HepG2 (cell line): ENCODE data around the gene F7. TPM values are rescaled to one million over a fixed set of nuclear protein-coding genes. Genes with fewer than 3 reads are reported as not detected.

ENCODE experiments used
- ARNT ChIP-seq: fragments of 450-650 bp; IDR thresholded peaks from 2 replicates; pipeline ENCODE4 v1.6.1; 2017
- KLF16 ChIP-seq, 2 experiments: sonication (generic) in 1 of 2; formaldehyde crosslinking in 1 of 2; IDR thresholded peaks; 2 replicates each; pipeline versions ENCODE4 v1.6.1 to v1.8.0; 2016 to 2023; ENCODE audit warnings: missing genetic modification reagents in 2 of 2, missing compliant biosample characterization in 1 of 2
- PHF8 ChIP-seq: sonication (generic); formaldehyde crosslinking; IDR thresholded peaks from 2 replicates; pipeline ENCODE4 v1.5.0; 2020; ENCODE audit warnings: missing genetic modification reagents
- PLSCR1 ChIP-seq: sonication (generic); formaldehyde crosslinking; IDR thresholded peaks from 2 replicates; pipeline ENCODE4 v1.5.0; 2020; ENCODE audit warnings: missing genetic modification reagents, mild to moderate bottlenecking, borderline replicate concordance
- RAD51 ChIP-seq: fragments of 450-650 bp; IDR thresholded peaks from 2 replicates; pipeline ENCODE4 v1.6.1; 2016; ENCODE audit warnings: borderline replicate concordance
- STAG1 ChIP-seq: sonication (generic); formaldehyde crosslinking; IDR thresholded peaks from 2 replicates; pipeline ENCODE4 v1.4.0; 2020; ENCODE audit warnings: missing genetic modification reagents
- ZFY ChIP-seq: sonication (generic); formaldehyde crosslinking; IDR thresholded peaks from 2 replicates; pipeline ENCODE4 v1.4.0; 2020; ENCODE audit warnings: missing genetic modification reagents
- ZNF143 ChIP-seq: sonication (generic); formaldehyde crosslinking; IDR thresholded peaks from 2 replicates; pipeline ENCODE4 v1.4.0; 2020; ENCODE audit warnings: missing genetic modification reagents
- ZNF883 ChIP-seq: sonication (generic); formaldehyde crosslinking; IDR thresholded peaks from 2 replicates; pipeline ENCODE4 v1.5.1; 2020; ENCODE audit warnings: mild to moderate bottlenecking, missing genetic modification reagents; ENCODE audit errors: not compliant biosample characterization
- ZSCAN20 ChIP-seq: sonication (generic); formaldehyde crosslinking; IDR thresholded peaks from 2 replicates; pipeline ENCODE4 v1.4.0; 2020; ENCODE audit warnings: missing genetic modification reagents, mild to moderate bottlenecking, borderline replicate concordance
- polyA plus RNA-seq, 8 experiments: library from polyadenylated mRNA; depleted of rRNA in 3 of 8; stranded (reverse) in 7 of 8; unstranded in 1 of 8; fragments of >200 nt; fragmentation: Illumina TruSeq in 4 of 8; extraction: Trizol in 4 of 8; gene quantifications; 2 replicates each; pipeline versions ENCODE4 v1.2.1 to v1.2.3, GENCODE V29; 2011 to 2016; ENCODE audit warnings: low read depth in 4 of 8, missing spikeins in 1 of 8, mixed read lengths in 1 of 8; ENCODE audit not compliant: insufficient read depth in 1 of 8
- total RNA-seq, 5 experiments: library from RNA; depleted of rRNA; stranded (reverse); fragments of >200 nt; fragmentation: Illumina TruSeq; extraction: Trizol; gene quantifications; 2 replicates each; pipeline ENCODE4 v1.2.3, GENCODE V29; 2016; ENCODE audit warnings: low read depth in 1 of 5
- TF ChIP-seq, protein P1 (sequence below): sonication (generic); formaldehyde crosslinking; IDR thresholded peaks from 2 replicates; pipeline ENCODE4 v1.4.0; 2020; ENCODE audit warnings: mild to moderate bottlenecking, missing genetic modification reagents
- TF ChIP-seq, protein P2 (sequence below): sonication (generic); formaldehyde crosslinking; IDR thresholded peaks from 2 replicates; pipeline ENCODE4 v1.8.0; 2022; ENCODE audit warnings: mild to moderate bottlenecking, missing genetic modification reagents, borderline replicate concordance
- TF ChIP-seq, protein P3 (sequence below): sonication (generic); formaldehyde crosslinking; IDR thresholded peaks from 2 replicates; pipeline ENCODE4 v1.4.0; 2020; ENCODE audit warnings: mild to moderate bottlenecking, missing genetic modification reagents, borderline replicate concordance

Gene F7
- total and polyA plus RNA-seq, 2 of the 13 experiments (the other 11 are each of a cell fraction or from before 2014, with no cell fraction given), result 12.6 to 26.5 TPM

DNA sequence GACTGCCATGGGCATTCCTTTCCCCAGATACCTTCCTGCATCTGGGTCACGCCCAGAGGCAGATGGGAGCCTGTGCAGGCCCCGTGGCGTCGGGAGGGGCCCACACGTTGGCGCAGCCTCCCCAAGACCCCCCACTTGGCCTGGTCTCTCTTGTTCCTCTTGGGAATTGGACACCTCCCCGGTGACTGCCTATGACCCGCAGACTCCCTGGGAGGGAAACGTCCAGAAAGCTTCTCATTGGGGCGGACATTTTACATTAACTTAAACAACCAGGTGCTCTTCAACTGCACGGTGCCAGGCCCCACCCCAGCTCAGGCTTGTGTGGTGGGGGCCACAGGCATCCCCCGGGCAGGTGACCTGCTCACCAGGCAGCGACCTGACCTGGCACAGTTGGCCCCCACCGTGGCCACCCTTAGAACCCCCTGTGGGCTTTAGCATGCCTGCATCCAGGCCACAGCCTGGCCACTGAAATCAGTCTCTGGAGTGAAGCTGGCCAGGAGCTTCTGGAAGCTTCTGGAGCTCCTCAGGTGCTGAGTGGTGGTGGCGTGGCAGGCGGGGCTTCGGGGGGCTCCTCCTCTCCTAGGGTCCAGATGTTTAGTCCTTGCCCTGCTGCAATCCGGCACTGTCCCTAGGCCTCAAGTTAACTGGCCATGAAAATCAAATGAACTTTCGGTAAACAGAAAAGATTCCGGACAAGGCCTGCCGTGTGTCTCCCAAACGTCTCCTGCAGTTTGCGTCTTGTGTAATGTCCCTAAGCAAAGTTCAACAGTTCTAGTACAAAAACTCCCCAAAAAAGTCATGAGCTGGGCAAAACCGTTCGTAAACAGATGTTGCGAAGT is 44.3 kb downstream of the F7 start (continued):
- TF ChIP-seq KLF16 (CRISPR knock-in tag; IDR thresholded peaks at IDR 0.05), result 0 out of 4 replicates have a peak, but pooled peaks of 1 of the 2 experiments have one; percentile 51
- TF ChIP-seq, protein P1, sequence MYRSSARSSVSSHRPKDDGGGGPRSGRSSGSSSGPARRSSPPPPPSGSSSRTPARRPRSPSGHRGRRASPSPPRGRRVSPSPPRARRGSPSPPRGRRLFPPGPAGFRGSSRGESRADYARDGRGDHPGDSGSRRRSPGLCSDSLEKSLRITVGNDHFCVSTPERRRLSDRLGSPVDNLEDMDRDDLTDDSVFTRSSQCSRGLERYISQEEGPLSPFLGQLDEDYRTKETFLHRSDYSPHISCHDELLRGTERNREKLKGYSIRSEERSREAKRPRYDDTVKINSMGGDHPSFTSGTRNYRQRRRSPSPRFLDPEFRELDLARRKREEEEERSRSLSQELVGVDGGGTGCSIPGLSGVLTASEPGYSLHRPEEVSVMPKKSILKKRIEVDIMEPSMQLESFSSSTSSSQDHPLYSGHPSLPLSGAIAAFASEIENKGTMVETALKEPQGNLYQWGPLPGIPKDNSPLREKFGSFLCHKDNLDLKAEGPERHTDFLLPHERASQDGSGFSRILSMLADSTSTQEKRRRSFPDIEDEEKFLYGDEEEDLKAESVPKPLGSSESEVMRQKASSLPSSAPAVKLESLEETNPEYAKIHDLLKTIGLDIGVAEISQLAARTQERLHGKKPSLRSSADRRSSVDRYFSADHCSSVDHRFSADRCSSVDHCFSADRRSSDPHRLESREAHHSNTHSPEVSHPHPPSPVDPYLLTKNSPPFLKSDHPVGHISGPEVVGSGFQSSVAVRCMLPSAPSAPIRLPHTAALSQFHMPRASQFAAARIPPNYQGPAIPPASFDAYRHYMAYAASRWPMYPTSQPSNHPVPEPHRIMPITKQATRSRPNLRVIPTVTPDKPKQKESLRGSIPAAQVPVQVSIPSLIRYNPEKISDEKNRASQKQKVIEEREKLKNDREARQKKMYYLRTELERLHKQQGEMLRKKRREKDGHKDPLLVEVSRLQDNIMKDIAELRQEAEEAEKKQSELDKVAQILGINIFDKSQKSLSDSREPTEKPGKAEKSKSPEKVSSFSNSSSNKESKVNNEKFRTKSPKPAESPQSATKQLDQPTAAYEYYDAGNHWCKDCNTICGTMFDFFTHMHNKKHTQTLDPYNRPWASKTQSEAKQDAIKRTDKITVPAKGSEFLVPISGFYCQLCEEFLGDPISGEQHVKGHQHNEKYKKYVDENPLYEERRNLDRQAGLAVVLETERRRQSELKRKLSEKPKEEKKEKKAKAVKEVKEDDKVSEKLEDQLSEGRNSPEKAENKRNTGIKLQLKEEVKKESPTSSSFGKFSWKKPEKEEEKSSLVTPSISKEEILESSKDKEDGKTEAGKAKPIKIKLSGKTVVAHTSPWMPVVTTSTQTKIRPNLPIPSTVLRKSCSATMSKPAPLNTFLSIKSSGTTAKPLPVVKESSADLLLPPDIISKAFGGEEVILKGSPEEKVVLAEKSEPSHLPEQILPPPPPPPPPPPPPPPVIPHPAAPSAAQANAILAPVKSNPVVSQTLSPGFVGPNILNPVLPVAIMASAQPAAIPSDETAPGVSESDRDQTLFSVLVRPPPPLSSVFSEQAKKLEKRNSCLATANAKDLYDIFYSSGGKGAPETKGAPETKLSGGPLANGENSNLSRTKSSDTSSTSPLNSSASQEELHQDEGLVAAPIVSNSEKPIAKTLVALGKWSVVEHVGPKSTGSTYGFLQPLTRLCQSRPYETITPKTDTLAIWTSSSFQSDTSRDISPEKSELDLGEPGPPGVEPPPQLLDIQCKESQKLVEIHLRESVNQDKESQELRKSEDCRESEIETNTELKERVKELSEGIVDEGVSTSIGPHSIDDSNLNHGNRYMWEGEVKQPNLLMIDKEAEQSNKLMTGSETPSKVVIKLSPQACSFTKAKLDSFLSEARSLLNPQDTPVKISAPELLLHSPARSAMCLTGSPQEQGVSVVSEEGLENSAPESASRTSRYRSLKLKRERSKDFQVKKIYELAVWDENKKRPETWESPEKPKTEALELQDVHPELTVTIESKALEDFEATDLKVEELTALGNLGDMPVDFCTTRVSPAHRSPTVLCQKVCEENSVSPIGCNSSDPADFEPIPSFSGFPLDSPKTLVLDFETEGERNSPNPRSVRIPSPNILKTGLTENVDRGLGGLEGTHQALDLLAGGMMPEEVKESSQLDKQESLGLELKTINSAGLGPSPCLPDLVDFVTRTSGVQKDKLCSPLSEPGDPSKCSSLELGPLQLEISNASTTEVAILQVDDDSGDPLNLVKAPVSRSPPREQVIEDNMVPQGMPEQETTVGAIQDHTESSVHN, result no peak
- no peak for TF ChIP-seq ZNF883
- peak; percentile 82 for TF ChIP-seq ZFY (CRISPR knock-in tag)
- no peak for TF ChIP-seq ZNF143 (CRISPR knock-in tag)
- no peak for TF ChIP-seq STAG1 (CRISPR knock-in tag)
- no peak for TF ChIP-seq PLSCR1 (CRISPR knock-in tag)
- no peak for TF ChIP-seq ZSCAN20
- TF ChIP-seq, protein P2, sequence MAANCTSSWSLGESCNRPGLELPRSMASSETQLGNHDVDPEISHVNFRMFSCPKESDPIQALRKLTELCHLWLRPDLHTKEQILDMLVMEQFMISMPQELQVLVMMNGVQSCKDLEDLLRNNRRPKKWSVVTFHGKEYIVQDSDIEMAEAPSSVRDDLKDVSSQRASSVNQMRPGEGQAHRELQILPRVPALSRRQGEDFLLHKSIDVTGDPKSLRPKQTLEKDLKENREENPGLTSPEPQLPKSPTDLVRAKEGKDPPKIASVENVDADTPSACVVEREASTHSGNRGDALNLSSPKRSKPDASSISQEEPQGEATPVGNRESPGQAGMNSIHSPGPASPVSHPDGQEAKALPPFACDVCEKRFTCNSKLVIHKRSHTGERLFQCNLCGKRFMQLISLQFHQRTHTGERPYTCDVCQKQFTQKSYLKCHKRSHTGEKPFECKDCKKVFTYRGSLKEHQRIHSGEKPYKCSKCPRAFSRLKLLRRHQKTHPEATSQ (CRISPR knock-in tag), result no peak; the same call in 1 of the 2 replicates
- TF ChIP-seq, protein P3, sequence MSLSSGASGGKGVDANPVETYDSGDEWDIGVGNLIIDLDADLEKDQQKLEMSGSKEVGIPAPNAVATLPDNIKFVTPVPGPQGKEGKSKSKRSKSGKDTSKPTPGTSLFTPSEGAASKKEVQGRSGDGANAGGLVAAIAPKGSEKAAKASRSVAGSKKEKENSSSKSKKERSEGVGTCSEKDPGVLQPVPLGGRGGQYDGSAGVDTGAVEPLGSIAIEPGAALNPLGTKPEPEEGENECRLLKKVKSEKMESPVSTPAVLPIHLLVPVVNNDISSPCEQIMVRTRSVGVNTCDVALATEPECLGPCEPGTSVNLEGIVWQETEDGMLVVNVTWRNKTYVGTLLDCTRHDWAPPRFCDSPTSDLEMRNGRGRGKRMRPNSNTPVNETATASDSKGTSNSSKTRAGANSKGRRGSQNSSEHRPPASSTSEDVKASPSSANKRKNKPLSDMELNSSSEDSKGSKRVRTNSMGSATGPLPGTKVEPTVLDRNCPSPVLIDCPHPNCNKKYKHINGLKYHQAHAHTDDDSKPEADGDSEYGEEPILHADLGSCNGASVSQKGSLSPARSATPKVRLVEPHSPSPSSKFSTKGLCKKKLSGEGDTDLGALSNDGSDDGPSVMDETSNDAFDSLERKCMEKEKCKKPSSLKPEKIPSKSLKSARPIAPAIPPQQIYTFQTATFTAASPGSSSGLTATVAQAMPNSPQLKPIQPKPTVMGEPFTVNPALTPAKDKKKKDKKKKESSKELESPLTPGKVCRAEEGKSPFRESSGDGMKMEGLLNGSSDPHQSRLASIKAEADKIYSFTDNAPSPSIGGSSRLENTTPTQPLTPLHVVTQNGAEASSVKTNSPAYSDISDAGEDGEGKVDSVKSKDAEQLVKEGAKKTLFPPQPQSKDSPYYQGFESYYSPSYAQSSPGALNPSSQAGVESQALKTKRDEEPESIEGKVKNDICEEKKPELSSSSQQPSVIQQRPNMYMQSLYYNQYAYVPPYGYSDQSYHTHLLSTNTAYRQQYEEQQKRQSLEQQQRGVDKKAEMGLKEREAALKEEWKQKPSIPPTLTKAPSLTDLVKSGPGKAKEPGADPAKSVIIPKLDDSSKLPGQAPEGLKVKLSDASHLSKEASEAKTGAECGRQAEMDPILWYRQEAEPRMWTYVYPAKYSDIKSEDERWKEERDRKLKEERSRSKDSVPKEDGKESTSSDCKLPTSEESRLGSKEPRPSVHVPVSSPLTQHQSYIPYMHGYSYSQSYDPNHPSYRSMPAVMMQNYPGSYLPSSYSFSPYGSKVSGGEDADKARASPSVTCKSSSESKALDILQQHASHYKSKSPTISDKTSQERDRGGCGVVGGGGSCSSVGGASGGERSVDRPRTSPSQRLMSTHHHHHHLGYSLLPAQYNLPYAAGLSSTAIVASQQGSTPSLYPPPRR (CRISPR knock-in tag), result peak; percentile 78
- TF ChIP-seq RAD51, result no peak
- peak; percentile 39; the same call in 1 of the 2 replicates for TF ChIP-seq PHF8 (CRISPR knock-in tag)
- TF ChIP-seq ARNT, result no peak
